Subcutaneous adipose tissue (tissue), 4 donors: ENCODE results near the gene PHKA2. TPM values are rescaled to one million over a fixed set of nuclear protein-coding genes. Genes with fewer than 3 reads are reported as not detected.

Experiments
- CTCF ChIP-seq: fragments of 450-650 bp; IDR thresholded peaks from one replicate; pipeline ENCODE4 v1.5.1; 2016; ENCODE audit warnings: low read depth, mild to moderate bottlenecking, control low read depth, antibody characterized with exemption, moderate library complexity
- total RNA-seq, 4 donors: library from RNA; depleted of rRNA; stranded (reverse); fragments of >200 nt; gene quantifications; one replicate each; pipeline ENCODE4 v1.1.0, GENCODE V29; 2016

The PHKA2 gene
- total RNA-seq, 4 donors from 2014 or later: 14.8 to 57.3 (median 15.7) TPM

GRCh38 chrX:19007868-19008267 is 24.0 kb upstream of the PHKA2 start:
- TF ChIP-seq CTCF: no peak

GRCh38 chrX:19007011-19007410 is 23.1 kb upstream of the PHKA2 start:
- no peak for TF ChIP-seq CTCF

GRCh38 chrX:19005909-19006308 is 22.0 kb upstream of the PHKA2 start:
- no peak for TF ChIP-seq CTCF

GRCh38 chrX:19003756-19004155 is 19.8 kb upstream of the PHKA2 start:
- no peak for TF ChIP-seq CTCF

GRCh38 chrX:18998653-18999052 is 14.7 kb upstream of the PHKA2 start:
- no peak for TF ChIP-seq CTCF

GRCh38 chrX:18997916-18998315 is 14.0 kb upstream of the PHKA2 start:
- no peak for TF ChIP-seq CTCF

- TF ChIP-seq CTCF: no peak
Observed at GRCh38 chrX:18996536-18996935, 12.6 kb upstream of the PHKA2 start.
